Measurements from ENCODE around the gene CACNB4.

DNA sequence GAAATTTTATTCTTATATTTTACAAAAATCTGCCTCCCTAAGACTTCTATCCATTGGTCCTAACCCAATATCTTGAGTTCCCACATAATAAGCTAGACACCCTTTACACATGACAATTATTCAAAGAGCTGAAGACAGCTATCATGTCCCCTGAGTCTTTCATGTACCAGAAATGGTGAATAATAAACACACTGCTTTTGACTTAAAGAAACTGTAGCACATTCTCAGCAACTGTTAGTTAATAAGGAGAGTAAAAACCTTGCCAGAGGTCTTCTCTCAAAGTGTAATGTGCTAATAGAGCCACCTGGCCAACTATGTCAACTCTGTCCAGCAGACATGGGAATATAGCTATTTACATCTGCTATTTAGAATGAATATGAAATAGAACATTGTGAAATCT lies 160.9 kb downstream of the CACNB4 start:
- TF ChIP-seq, protein P1, sequence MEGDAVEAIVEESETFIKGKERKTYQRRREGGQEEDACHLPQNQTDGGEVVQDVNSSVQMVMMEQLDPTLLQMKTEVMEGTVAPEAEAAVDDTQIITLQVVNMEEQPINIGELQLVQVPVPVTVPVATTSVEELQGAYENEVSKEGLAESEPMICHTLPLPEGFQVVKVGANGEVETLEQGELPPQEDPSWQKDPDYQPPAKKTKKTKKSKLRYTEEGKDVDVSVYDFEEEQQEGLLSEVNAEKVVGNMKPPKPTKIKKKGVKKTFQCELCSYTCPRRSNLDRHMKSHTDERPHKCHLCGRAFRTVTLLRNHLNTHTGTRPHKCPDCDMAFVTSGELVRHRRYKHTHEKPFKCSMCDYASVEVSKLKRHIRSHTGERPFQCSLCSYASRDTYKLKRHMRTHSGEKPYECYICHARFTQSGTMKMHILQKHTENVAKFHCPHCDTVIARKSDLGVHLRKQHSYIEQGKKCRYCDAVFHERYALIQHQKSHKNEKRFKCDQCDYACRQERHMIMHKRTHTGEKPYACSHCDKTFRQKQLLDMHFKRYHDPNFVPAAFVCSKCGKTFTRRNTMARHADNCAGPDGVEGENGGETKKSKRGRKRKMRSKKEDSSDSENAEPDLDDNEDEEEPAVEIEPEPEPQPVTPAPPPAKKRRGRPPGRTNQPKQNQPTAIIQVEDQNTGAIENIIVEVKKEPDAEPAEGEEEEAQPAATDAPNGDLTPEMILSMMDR (IDR thresholded peaks at IDR 0.05) = no peak
- no peak for TF ChIP-seq EP300 (IDR thresholded peaks at IDR 0.05; ENCODE audit: low read depth)
